Choroid plexus epithelial cell (primary cell): ENCODE measurements around the gene CCDC71.

Experiments
- DNase-seq: peaks from one replicate; pipeline ENCODE4 v3.0.0-alpha.2; 2010; ENCODE audit warnings: low read depth
- H3K4me3 ChIP-seq: 2 replicates; pipeline ENCODE4 v1.5.1; 2011; ENCODE audit warnings: low read depth, mild to moderate bottlenecking, control low read depth, low read length, moderate library complexity
- CTCF ChIP-seq: conservative IDR thresholded peaks from 2 replicates; pipeline ENCODE4 v1.5.1; 2011; ENCODE audit warnings: low read depth, mild to moderate bottlenecking, control low read depth, inconsistent platforms, low read length, moderate library complexity

CCDC71 gene

GRCh38 chr3:49151610-49152009 lies 14.5 kb downstream of the CCDC71 start:
- no peak for TF ChIP-seq CTCF
- no peak overlapping the region for H3K4me3 ChIP-seq
- no peak for DNase-seq

GRCh38 chr3:49148159-49148558 lies 18.0 kb downstream of the CCDC71 start:
- TF ChIP-seq CTCF, result no peak
- no peak for DNase-seq
- H3K4me3 ChIP-seq, result no peak overlapping the region

GRCh38 chr3:49140080-49140479 lies 26.1 kb downstream of the CCDC71 start:
- DNase-seq, result no peak

GRCh38 chr3:49135499-49135898 lies 30.6 kb downstream of the CCDC71 start:
- no peak overlapping the region for H3K4me3 ChIP-seq
- DNase-seq, result no peak
- no peak for TF ChIP-seq CTCF

More at GRCh38 chr3:49140080-49140479, 26.1 kb downstream of the CCDC71 start:
- no peak overlapping the region for H3K4me3 ChIP-seq
- no peak for TF ChIP-seq CTCF

- DNase-seq, result no peak
- H3K4me3 ChIP-seq, result no peak overlapping the region
- TF ChIP-seq CTCF, result no peak
These were observed 31.5 kb downstream of the CCDC71 start for GRCh38 chr3:49134471-49135265.

- peak; percentile 92 for DNase-seq
- TF ChIP-seq CTCF, result no peak
- peak overlapping the region; percentile 92 for H3K4me3 ChIP-seq
These were observed 32.7 kb downstream of the CCDC71 start for GRCh38 chr3:49133226-49133951.
